HG03280 (cell line): ENCODE measurements around the gene ARRDC5.
A peak's percentile ranks its signal among the peaks of the same experiment; 100 is the strongest.
"Not testable (repeated sequence)": the region's sequence is repeated elsewhere in the genome, so short reads cannot be mapped to it uniquely, and the experiment has no call there.

Experiments used
- ATAC-seq: cut with Tn5 transposase; IDR thresholded peaks from one replicate; pipeline ENCODE4 v1.9.1; 2021; ENCODE audit warnings: mild to moderate bottlenecking, moderate library complexity; ENCODE audit not compliant: unreplicated experiment

ARRDC5 gene

DNA sequence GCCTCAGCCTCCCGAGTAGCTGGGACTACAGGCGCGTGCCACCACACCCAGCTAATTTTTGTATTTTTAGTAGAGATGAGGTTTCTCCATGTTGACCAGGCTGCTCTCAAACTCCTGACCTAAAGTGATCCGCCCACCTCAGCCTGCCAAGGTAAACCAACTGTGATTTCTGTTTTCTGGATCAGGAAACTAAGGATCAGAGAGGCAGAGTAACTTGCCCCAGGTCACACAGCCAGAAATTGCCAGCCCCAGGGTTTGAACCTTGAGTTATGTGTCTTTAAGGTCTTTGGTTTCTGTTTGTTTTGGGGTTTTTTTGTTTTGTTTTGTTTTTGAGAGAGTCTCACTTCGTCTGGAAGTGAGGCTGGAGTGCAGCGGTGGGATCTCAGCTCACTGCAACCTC, 31.0 kb downstream of the ARRDC5 start:
- no peak for ATAC-seq

DNA sequence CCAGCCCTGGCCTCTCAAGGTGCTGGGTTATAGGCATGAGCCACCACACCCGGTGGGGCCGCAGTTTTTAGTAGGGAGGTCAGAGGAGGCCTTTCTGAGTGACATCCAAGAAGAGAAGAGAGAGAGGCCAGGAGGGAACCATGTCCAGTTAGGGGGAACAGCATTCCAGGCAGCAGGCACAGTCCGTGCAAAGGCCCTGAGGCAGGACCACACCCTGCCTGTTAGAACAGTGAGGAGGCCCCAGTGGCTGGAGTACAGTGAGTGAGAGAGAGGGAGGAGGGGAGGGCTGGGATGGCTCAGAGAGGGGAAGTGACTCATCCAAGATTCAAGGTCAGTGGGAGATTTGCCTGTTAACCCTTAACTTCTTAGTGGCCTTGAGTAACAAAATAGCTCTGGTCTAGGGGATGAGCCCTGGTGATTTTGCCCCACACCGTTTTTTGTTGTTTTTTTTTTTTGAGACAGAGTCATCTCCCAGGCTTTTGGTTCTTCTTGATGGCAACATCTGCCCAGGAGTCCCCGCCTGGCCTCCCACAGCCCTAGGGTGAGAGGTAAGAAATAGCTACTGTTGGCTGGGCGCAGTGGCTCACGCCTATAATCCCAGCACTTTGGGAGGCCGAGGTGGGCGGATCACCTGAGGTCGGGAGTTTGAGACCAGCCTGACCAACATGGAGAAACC, 32.5 kb downstream of the ARRDC5 start:
- ATAC-seq = no peak

DNA sequence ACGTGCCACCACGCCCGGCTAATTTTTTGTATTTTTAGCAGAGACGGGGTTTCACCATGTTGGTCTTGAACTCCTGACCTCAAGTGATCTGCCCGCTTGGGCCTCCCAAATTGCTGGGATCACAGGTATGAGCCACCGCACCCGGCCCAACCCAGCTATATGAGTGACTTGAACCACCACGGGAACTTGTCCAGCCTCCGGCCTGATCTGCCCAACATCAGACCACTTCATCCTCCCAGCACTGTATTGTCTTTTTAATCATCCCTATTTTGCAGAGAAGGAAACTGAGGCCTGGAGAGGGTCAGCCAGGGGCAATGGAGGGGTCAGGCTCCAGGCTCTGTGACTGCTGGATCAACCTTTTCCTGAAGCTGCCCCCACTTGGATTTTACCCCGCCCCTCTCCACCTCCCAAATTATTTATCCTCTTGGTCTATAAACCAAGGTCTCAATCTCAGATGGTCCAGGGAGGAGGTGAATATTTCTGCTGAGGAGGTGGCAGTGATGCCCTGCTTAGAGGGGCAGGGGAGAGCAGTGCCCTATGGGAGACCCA, 34.3 kb downstream of the ARRDC5 start:
- ATAC-seq = no peak

DNA sequence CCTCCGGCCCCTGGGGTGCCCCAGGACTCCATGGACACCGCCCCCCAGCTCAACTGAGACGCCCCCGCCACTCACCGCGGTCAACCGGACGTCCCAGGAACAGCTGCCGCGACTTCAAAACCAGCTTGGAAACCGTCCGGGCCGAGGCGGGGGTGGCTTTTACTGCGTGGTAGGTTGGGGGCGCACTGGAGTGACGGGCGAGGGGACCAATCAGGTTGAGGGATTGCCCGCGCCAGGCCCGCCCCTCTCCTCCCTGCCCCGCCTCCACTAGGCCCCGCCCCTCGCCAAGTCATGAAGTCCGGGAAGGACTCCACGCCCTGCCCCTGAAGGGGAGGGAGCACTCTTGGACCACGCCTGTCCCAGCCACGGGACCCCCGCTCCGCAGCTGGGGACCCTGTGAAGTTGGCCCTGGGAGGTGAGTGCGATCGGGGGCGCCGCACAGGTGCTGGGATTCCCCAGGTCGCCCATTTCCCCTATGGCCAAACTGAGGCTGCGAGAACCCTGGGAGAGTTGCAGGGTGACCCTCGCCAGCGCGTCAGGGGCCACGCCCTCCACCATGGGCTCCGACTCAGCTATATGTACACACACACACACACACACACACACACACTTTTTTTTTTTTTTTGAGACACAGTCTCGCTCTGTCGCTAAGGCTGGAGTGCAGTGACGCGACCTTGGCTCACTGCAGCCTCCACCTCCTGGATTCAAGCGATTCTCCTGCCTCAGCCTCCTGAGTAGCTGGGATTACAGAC, 35.0 kb downstream of the ARRDC5 start, which contains the start of gene PLIN3:
Gene PLIN3, minus strand, starts transcription at position 134 of the 752 bp plus-strand sequence. CDS start 6,273 bp downstream, outside the sequence.
- peak; percentile 89 for ATAC-seq

DNA sequence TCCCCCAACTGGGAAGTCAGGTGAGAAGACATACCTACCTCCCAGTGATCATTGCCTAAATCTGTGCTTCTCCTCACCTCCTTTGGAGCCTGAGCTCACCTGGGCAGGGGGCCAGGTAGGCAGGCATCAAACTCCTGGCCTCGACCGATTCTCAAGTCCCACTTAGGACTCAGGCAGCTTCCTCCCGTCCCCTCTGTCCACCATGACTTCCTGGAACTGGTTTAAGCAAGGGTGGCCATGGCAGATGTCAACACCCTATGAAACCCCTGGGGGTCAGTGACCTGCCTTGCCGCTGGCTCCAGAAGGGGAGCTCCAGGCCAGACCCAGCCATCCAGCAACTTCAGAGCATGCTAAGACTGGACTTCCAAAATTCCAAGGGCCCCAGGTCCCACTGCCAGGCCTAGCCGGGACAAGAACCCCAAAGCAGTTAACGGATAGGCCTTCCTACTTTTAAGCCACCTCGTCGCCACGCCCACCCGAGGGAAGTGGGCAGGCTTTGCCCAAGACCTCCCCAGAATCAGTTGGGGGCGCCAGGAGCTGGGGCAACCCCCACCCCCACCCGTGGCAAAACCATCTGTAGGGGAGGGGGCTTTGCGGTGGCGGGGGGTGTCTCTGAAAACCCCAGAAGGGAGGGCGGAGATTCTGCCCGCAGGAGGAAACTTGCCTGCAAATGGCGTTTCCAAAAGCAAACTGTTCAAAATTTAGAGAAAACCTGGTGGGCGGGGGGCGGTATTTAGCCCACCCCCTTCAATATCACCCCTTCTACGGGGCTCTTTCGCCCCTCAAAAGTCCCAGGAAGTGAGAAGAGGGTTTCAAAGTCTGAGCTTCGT, 35.9 kb downstream of the ARRDC5 start:
- no peak for ATAC-seq

DNA sequence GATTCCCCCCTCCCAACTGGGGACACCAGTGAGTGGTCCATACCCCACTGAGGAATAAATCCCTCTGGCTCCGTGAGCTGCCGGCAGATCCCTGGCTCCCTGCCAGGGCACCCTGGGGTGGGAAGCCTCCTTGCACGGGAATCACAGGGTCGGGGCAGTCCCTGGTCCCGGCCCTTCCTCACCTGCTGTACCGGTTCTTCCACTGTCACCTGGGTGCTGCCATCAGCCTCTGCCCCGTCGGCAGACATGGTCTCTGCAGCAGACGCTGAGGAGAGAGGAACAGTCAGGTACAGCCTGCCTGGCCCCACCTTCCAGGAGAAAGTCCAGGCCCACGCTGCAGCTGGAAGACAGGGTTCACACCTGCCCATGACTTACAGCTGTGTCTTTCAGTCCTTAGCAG, 41.5 kb downstream of the ARRDC5 start:
- ATAC-seq = no peak

DNA sequence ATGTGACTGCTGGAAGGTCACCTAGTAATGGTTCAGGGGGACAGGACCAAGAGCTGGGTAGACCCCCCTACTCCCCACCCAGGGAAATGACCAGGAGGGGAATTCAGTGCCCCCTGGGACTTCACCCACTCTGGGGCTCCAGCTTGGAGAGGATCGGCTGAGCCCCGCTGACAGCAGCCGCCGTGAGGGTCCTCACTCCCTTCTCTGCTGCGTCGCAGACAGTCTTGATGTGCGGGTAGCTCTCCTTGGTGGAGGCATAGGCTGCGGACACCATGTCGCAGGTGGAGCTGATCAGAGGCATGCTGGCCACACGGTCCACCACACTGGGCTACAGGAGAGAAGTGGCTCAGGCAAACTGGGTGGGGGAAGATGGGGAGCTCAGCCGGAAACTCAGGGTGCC, 43.0 kb downstream of the ARRDC5 start:
- ATAC-seq = no peak

DNA sequence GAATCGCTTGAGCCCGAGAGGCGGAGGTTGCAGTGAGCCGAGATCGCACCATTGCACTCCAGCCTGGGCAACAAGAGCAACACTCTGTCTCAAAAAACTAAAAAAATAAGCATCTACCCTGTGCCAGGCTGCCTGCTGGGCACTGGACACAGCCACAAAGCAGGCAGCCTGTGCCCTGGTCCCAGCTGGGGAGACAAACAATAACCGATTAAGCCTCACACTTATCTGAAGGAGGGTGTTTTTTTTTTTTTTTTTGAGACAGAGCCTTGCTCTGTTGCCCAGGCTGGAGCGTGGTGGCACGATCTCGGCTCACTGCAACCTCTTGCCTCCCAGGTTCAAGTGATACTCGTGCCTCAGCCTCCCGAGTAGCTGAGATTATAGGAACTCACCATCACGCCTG, 46.2 kb downstream of the ARRDC5 start:
- ATAC-seq = not testable (repeated sequence)

DNA sequence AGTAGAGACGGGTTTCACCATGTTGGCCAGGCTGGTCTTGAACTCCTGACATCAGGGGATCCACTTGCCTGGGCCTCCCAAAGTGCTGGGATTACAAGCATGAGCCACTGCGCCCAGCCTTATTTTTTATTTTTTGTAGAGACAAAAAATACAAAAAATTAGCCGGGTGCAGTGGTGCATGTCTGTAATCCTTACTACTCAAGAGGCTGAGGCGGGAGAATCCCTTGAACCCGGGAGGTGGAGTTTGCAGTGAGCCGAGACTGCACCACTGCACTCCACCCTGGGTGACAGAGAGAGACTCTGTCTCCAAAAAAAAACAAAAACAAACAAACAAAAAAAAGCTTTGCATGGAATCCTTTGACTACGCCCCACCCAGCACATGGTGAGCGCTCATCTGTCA, 49.2 kb downstream of the ARRDC5 start:
- not testable (repeated sequence) for ATAC-seq

DNA sequence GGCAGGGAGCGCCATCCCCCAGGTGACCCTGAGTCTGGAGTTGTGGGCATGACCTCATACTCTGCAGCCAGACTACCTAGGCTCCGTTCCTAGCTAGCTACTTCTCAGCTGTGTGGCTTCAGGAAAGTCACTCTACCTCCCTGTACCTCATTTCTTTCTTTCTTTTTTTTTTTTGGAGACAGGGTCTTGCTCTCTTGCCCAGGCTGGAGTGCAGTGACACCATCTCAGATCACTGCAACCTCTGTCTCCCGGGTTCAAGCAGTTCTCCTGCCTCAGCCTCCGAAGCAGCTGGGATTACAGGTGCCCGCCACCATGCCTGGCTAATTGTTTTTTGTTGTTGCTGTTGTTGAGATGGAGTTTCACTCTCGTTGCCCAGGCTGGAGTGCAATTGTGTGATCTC, 50.2 kb downstream of the ARRDC5 start:
- no peak for ATAC-seq

DNA sequence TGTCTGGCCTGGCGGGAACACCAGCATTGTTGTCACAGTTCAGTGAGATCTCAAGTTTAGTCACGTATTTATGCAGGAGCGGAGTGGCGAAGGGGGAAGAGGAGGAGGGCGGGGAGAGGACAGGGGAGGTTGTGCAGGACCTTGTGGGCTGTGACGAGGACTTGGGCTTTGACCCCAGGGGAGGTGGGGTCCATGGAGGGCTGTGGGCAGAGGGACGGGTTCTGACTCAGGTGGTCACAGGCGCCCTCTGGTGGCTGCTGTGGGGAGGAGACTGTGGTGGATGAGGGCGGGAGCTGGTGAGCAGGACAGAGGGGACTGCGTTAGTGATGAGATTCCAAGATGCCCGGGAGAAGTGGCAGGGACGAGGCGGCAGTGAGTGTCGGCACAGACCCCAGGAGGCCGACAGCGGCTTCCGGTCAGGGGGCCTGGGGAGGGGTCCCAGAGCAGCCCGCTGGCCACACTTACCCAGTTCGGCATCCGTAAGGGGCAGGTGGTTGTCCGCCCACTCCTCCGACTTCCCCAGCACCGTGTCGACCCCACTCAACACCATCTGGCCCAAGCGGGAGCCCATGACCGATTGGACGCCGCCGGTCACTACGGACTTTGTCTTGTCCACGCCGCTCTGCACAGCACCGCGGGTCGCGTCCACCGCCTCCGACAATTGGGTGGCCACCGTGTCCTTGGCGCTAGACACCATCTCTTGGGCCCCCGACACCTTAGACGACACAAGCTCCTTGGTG, 51.0 kb downstream of the ARRDC5 start:
- ATAC-seq = no peak

DNA sequence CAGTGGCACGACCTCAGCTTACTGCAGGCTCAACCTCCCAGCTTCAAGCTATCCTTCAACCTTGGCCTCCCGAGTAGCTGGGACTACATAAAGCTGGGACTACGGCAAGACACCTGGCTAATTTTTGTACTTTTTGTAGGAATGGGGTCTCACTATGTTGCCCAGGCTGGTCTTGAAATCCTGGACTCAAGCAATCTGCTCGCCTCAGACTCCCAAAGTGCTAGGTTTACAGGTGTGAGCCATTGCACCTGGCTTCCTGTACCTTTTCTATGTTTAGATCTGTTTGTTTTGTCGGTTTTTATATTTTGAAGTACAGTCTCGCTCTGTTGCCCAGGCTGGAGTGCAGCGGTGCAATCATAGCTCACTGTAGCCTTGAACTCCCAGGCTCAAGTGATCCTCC, 53.7 kb downstream of the ARRDC5 start:
- no peak for ATAC-seq

DNA sequence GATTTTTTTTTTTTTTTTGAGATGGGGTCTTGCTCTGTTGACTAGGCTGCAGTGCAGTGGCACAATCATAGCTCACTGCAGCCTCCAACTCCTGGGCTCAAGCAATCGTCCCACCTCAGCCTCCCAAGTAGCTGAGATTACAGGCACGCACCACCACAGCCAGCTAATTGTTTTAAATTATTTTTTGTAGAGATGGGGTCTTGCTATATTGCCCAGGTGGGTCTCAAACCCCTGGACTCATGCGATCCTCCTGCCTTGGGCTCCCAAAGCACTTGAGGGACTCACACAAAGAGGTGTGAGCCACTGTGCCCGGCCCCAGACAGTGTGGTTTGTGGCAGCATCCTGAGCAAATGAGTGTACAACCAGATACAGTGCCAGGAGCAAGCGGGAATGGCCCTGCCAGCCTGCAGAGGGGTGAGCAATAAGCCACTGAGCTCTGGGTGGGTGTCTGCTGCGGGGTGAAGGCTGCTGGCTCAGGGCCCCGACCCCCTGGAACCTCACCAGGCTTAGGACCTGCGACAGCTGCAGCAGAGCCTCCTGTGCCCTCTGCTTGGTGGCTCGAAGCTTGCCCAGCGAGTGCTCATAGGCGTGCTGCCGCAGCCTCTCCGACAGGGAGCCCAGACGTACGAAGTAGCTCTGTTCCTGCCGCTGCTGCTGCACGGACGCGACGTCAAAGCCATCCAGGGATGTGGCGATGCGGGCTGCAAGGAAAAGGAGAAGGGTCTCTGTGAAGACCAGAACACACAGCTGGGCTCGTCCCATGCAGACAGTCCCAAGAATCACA, 55.3 kb downstream of the ARRDC5 start:
- ATAC-seq = no peak

DNA sequence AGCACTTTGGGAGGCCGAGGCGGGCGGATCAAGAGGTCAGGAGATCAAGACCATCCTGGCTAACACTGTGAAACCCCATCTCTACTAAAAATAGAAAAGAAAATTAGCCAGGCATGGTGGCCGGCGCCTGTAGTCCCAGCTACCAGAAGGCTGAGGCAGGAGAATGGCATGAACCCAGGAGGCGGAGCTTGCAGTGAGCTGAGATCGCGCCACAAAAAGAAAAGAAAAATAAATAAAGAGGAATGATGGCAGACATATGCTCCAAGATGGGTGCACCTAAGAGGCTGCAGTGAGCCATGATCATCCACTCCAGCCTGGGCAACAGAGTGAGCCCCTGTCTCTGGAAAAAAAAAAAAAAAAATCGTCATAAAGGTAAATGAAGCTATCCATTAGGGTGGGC, 56.7 kb downstream of the ARRDC5 start:
- not testable (repeated sequence) for ATAC-seq

DNA sequence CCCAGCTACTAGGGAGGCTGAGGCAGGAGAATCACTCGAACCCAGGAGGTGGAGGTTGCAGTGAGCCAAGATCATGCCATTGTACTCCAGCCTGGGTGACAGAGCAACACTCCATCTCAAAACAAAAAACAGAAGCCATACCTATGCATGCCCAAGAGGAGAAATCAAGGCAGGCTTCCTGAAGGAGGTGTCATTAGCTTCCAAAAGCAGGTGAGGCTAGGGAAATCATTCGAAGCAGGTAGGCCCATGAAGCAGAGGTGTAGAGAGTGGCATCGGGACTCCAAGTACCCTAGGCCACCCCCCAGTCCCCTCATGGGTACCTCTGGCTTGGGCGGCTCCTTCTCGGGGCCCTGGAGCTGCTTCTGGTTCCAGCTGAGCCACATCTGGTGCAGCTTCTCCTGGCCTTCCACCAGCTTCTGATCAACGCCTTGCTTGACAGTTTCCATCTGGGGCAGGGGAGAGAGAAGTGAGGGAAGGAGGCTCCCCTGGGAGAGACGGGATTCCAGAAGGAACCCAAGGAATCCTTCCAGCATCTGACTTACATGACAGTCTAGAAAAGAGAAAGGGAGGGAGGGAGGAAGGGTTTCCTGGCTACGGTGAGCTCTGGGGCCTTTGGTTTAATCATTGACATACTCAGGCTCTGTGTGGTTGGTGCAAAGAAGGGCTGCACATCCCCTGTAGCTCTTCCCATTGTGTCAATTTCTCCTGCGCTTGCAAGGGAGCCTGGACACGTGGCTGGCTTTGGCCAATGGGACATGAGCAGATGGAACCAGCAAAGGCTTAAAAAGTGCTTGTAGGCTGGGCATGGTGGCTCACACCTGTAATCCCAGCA, 58.1 kb downstream of the ARRDC5 start:
- ATAC-seq = no peak

DNA sequence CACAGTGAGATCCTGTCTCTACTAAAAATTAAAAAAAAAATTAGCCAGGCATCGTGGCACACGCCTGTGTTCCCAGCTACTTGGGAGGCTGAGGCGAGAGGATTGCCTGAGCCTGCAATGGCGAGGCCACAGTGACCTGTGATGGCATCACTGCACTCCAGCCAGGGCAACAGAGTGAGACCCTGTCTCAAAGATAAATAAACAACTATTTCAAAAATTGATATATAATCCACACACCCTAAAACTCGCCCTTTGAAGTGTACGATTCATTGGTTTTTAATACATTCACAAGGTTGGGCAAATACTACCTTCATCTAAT, 59.1 kb downstream of the ARRDC5 start:
- no peak for ATAC-seq
